GM18508 (cell line): ENCODE results near the gene CLEC16A.
"Not testable (repeated sequence)": the region's sequence is repeated elsewhere in the genome, so short reads cannot be mapped to it uniquely, and the experiment has no call there.

Source experiments
- ATAC-seq: cut with Tn5 transposase; IDR thresholded peaks from one replicate; pipeline ENCODE4 v1.9.1; 2021; ENCODE audit warnings: moderate number of reproducible peaks; ENCODE audit not compliant: insufficient read depth, unreplicated experiment

The CLEC16A gene

GRCh38 chr16:10964039-10964890 is 19.9 kb downstream of the CLEC16A start:
- no peak for ATAC-seq

DNA sequence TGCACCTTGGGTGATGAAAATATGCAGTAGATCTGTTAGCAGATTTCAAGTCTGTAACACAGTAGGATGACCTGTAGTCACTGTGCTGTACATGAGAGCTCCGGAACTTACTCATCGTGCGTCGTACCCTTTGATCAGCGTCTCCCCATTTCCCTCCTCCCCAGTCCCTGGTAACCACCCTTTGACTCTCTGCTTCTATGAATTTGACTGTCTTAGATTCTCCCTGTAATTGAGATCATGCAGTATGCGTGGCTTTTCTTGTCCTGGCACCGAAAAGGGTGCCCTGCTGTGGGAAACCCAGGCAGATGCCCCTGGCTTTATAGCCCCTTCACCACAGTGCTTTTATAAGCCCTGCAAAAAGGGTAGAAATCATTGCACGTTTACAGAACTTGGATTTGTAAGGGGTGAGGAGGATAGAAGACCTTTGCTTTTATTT is 20.5 kb downstream of the CLEC16A start:
- ATAC-seq, result no peak

- ATAC-seq, result peak; percentile 56
These were observed 21.2 kb downstream of the CLEC16A start for GRCh38 chr16:10965440-10966061.

DNA sequence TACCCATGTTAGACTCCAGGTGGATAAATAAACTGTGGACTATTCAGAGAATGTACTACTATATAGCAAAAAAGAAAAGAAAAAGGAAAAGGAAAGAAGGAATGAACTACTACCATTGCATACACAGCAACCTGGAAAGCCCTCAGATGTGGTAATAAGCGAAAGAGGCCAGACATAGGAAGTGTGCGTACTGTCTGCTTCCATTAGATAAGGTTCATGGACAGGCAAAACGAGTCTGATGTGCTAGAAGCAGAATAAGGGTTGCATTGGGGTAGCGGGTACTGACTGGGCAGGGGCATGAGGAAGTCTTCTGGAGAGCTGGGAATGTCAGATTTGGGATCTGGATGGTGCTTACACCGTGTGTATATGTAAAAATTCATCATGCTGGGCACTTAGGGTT is 21.8 kb downstream of the CLEC16A start:
- no peak for ATAC-seq

- ATAC-seq, result not testable (repeated sequence)
These were observed 22.2 kb downstream of the CLEC16A start for GRCh38 chr16:10966559-10966958.

- ATAC-seq, result no peak
These were observed 23.6 kb downstream of the CLEC16A start for GRCh38 chr16:10967986-10968385.

- ATAC-seq, result no peak
These were observed 24.1 kb downstream of the CLEC16A start for GRCh38 chr16:10968498-10968897.

DNA sequence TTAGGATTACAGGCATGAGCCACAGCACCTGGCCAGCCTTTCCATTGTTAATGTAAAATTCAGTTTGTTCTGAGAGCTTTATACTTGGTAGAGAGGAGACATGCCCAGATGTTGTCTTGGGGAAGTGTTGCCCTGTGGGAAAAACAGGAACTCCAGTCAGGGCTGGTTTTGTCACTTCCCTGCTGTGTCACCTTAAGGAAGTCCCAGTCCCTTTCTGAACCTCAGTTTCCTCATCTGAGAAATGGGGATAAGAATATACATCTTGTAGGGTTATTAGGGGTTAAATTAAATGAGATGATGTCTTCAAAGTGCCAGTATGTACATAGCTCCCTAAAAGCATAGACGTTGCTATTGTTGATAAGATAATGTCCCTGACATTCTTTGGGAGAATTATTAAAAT is 25.3 kb downstream of the CLEC16A start:
- no peak for ATAC-seq

GRCh38 chr16:10970065-10970464 is 25.7 kb downstream of the CLEC16A start:
- ATAC-seq, result no peak

- ATAC-seq, result no peak
These were observed 27.2 kb downstream of the CLEC16A start for GRCh38 chr16:10971560-10971961.

DNA sequence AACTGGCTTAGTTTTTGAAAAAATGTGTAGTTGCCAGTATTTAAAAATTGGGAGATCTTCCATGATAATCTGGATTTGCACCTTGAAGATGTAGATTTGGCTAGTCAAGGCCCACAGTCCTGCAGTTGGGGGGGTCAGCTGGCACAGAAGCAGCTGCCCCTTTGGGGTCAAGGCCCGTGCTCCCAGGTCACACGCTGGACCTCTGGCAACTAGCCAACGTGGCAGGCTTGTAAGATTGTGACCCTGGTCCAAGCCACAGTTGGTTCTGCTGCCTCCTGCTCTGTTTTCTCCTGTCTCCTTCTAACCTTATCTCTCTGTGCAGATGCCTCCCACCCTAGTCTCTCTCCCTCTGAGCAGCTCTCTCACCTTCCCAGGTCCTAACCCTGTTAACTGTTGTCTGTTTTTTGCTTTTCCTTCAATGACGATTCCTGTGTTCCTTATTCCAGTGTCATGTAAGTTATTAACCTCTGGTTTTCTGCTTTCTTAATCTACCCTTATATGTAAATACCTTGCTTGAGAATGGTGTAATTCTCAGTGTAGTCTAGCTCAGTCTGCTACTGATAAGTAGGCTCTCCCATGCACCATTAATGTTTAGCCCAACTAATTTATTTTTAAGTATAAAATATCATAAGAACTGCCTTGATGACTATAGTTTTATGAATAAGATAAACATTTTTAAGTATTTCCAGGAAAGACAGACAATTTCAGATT is 27.9 kb downstream of the CLEC16A start:
- ATAC-seq, result no peak

- ATAC-seq, result no peak
These were observed 28.6 kb downstream of the CLEC16A start for GRCh38 chr16:10972819-10973464.

DNA sequence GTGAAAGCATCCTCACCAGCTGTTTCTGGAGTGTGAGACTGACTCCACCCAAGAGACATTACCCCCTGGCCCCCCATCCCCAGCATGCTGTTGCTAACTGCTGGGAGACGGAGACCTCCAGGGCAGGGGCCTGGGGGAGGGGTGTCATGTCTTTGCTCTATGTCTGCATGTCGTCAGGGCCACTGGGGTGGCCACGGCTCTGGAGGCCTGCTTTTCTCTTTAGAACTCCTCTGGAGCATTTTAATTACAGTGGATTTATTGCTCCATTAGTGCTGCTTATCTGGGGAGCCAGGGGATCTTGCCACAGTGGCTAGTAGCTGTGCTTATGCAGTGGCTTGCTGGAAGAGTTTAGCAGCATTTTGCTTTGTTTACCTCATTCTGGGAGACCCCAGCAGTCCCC is 32.3 kb downstream of the CLEC16A start:
- ATAC-seq, result no peak

GRCh38 chr16:10978124-10978523 is 33.8 kb downstream of the CLEC16A start:
- no peak for ATAC-seq

- no peak for ATAC-seq
These were observed 34.6 kb downstream of the CLEC16A start for GRCh38 chr16:10978871-10979446.

DNA sequence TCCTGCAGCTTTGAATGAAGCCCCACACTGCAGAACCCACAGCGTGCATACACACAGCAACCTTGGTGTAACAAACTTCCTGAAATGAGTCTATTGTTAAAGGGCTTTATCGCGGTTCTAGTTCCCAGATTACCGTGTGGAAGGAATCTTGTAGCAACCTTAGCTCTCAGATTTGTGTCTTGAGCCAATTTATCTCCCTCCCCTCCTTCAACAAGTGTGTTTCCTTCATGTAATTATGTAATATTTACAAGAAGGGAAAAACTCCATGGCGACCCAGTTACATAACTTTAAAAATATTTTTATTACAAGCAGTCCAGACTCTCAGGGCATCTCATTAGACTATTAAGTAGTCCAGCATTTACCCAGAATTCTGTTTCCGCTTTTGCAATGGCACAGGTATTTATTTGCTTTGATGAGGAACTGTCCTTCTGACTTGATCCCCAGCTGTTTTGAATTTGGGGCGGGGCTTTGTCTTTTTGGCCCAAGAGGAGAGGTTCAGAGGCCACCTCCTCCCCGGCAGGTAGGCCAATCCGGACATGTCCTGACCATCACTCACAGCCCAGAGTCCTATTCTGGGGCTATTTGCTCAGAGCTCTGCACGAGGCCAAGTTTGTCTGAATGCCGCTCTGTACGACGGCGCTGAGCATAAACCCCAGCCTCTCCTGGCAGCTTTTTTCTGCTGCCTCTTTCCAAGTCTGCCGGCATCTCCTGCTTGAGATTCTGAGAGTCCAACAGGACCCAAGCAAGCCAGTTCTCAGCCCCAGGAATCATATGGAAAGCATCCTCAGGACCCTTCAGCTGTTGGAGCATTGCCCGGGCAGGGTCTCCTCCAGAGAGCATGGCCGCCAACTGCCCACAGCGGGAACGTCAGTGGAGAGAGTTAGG is 35.6 kb downstream of the CLEC16A start:
- no peak for ATAC-seq

GRCh38 chr16:10980813-10981212 is 36.4 kb downstream of the CLEC16A start:
- no peak for ATAC-seq

- peak; percentile 42 for ATAC-seq
These were observed 37.4 kb downstream of the CLEC16A start for GRCh38 chr16:10981697-10982216.
